Activated T-cell treated with anti-CD3 and anti-CD28 coated beads, Interleukin-2, amount 50 U/mL, for 72 hours (primary cell): ENCODE results near the gene DNM2. TPM values are rescaled to one million over a fixed set of nuclear protein-coding genes. Genes with fewer than 3 reads are reported as not detected.
"Not testable (repeated sequence)": the region's sequence is repeated elsewhere in the genome, so short reads cannot be mapped to it uniquely, and the experiment has no call there.

ENCODE experiments used
- ATAC-seq, 2 donors: fragments of 150-1000 bp; cut with Tn5 transposase; replicated peaks in 1 of 2; 2 replicates each; pipeline ENCODE4 v1.10.0; 2021; ENCODE audit warnings: moderate library complexity in 2 of 2, mild to moderate bottlenecking in 1 of 2
- DNase-seq, 2 donors: peaks; one replicate each; pipeline ENCODE4 v3.0.0; 2021 to 2022; ENCODE audit warnings: mixed read lengths in 1 of 2
- H3K27ac Mint-ChIP-seq: one replicate; pipeline ENCODE4 v1.8.0; 2022; ENCODE audit warnings: mild to moderate bottlenecking, moderate library complexity, mixed read lengths
- H3K27me3 Mint-ChIP-seq: one replicate; pipeline ENCODE4 v1.8.0; 2022; ENCODE audit warnings: low read depth, mixed read lengths
- H3K36me3 Mint-ChIP-seq, 2 donors: one replicate each; pipeline ENCODE4 v1.8.0; 2022; ENCODE audit warnings: mixed read lengths in 2 of 2, mild to moderate bottlenecking in 1 of 2; ENCODE audit not compliant: insufficient read depth in 2 of 2
- H3K4me1 Mint-ChIP-seq: one replicate; pipeline ENCODE4 v1.8.0; 2022; ENCODE audit warnings: low read depth, mixed read lengths
- H3K4me3 Mint-ChIP-seq, 2 donors: one replicate each; pipeline ENCODE4 v1.8.0; 2022; ENCODE audit warnings: mild to moderate bottlenecking in 2 of 2, mixed read lengths in 2 of 2, moderate library complexity in 2 of 2
- H3K9me3 Mint-ChIP-seq, 2 donors: one replicate each; pipeline ENCODE4 v1.8.0; 2022; ENCODE audit warnings: mixed read lengths in 2 of 2
- total RNA-seq, 2 donors: library from RNA; stranded (reverse); gene quantifications; one replicate each; pipeline ENCODE4 v1.2.3, GENCODE V29; 2022

Gene DNM2
- 100 to 1,000 TPM; 241 to 266 TPM for total RNA-seq

- peaks cover 4 to 5% of the 10 kb centered on the region in 2 donors for H3K36me3 Mint-ChIP-seq
These were observed at the start of gene DNM2 for GRCh38 chr19:10717356-10718204. Gene DNM2, plus strand, starts transcription at chr19:10718079. Its CDS starts 164 bp downstream, at chr19:10718243.

GRCh38 chr19:10669246-10669645, 48.6 kb upstream of the DNM2 start:
- Mint-ChIP-seq H3K9me3 (no peaks in the 10 kb centered on the region), H3K4me3 (no peak overlapping the region), H3K36me3 (peaks cover 2 to 17% of the 10 kb centered on the region in 2 donors), H3K4me1 (peaks cover 34% of the 10 kb centered on the region), H3K27ac (peak overlapping the region; percentile 47), H3K27me3 (no peaks in the 10 kb centered on the region)
- no peak for ATAC-seq
- DNase-seq = no peak

More at GRCh38 chr19:10717356-10718204, at the start of gene DNM2:
- Mint-ChIP-seq H3K9me3 (no peaks in the 10 kb centered on the region), H3K4me1 (peaks cover 28% of the 10 kb centered on the region), H3K4me3 (peak within 1 kb of the TSS; percentile 97 to 99), H3K27ac (peak within 1 kb of the TSS; percentile 92), H3K27me3 (no peaks in the 10 kb centered on the region)
- ATAC-seq (peak; percentile 90 to 91), DNase-seq (peak; percentile 99)

- Mint-ChIP-seq H3K4me1 (peaks cover 34% of the 10 kb centered on the region), H3K27me3 (no peaks in the 10 kb centered on the region), H3K4me3 (no peak overlapping the region), H3K27ac (peak overlapping the region; percentile 19), H3K36me3 (peaks cover 2 to 22% of the 10 kb centered on the region in 2 donors), H3K9me3 (no peaks in the 10 kb centered on the region)
- ATAC-seq = no peak
- DNase-seq = no peak
These were observed 47.7 kb upstream of the DNM2 start for GRCh38 chr19:10670182-10670581.

- Mint-ChIP-seq H3K4me3 (no peak overlapping the region), H3K9me3 (no peaks in the 10 kb centered on the region), H3K27me3 (no peaks in the 10 kb centered on the region), H3K27ac (peak overlapping the region; percentile 33), H3K36me3 (peaks cover 2 to 24% of the 10 kb centered on the region in 2 donors), H3K4me1 (peaks cover 31% of the 10 kb centered on the region)
- no peak for ATAC-seq
- no peak for DNase-seq
These were observed 46.7 kb upstream of the DNM2 start for GRCh38 chr19:10670876-10671804.

DNA sequence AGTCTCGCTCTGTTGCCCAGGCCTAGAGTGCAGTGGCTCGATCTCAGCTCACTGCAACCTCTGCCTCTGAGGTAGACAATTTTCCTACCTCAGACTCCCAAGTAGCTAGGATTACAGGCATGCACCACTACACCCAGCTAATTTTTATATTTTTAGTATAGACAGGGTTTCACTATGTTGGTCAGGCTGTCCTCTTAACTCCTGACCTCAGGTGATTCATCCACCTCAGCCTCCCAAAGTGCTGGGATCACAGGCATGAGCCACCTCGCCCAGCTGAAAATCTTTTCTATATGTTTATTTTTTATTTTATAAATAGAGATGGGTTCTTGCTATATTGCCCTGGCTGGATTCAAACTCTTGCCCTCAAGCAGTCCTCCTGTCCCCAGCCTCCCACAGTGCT, 46.0 kb upstream of the DNM2 start:
- not testable (repeated sequence) for H3K4me3 Mint-ChIP-seq, DNase-seq, H3K27me3 Mint-ChIP-seq, H3K9me3 Mint-ChIP-seq, H3K27ac Mint-ChIP-seq, ATAC-seq
- peaks cover 23% of the 10 kb centered on the region for H3K4me1 Mint-ChIP-seq
- peaks cover 3 to 29% of the 10 kb centered on the region in 2 donors for H3K36me3 Mint-ChIP-seq

GRCh38 chr19:10675214-10675613, 42.7 kb upstream of the DNM2 start:
- not testable (repeated sequence) for H3K4me1 Mint-ChIP-seq, H3K27ac Mint-ChIP-seq, DNase-seq

GRCh38 chr19:10677751-10678150, 40.1 kb upstream of the DNM2 start:
- H3K4me3 Mint-ChIP-seq = no peak overlapping the region
- no peaks in the 10 kb centered on the region for H3K27me3 Mint-ChIP-seq
- peaks cover 9 to 34% of the 10 kb centered on the region in 2 donors for H3K36me3 Mint-ChIP-seq
- no peaks in the 10 kb centered on the region for H3K9me3 Mint-ChIP-seq
- H3K4me1 Mint-ChIP-seq = no peaks in the 10 kb centered on the region
- H3K27ac Mint-ChIP-seq = no peak overlapping the region
- ATAC-seq (no peak), DNase-seq (no peak)

More at GRCh38 chr19:10675214-10675613, 42.7 kb upstream of the DNM2 start:
- H3K27me3 Mint-ChIP-seq, ATAC-seq, H3K9me3 Mint-ChIP-seq, H3K4me3 Mint-ChIP-seq: not testable (repeated sequence)
- peaks cover 7 to 33% of the 10 kb centered on the region in 2 donors for H3K36me3 Mint-ChIP-seq

GRCh38 chr19:10678813-10679212, 39.1 kb upstream of the DNM2 start:
- Mint-ChIP-seq H3K9me3 (no peaks in the 10 kb centered on the region), H3K36me3 (peaks cover 9 to 30% of the 10 kb centered on the region in 2 donors), H3K4me3 (no peak overlapping the region), H3K27ac (no peak overlapping the region), H3K4me1 (no peaks in the 10 kb centered on the region), H3K27me3 (no peaks in the 10 kb centered on the region)
- DNase-seq (no peak), ATAC-seq (no peak)

DNA sequence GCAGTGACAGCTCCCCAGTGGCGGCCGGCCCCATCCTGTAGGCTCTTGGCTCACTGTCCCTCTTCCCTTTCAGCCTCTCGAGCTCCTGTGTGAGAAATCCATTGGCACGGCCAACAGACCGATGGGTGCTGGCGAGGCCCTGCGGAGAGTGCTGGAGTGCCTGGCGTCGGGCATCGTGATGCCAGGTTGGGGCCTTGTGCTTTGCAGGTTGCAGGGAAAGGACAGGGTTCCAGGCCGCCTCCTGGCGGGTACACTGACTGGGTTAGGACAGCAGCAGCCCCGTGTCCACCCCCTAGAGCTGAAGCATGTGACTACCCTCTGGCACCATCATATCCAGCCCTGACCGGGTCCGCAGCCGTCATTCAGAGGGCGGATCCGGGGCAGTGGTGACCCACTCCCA, 38.1 kb upstream of the DNM2 start:
- no peak overlapping the region for H3K4me3 Mint-ChIP-seq
- H3K27me3 Mint-ChIP-seq = no peaks in the 10 kb centered on the region
- ATAC-seq (no peak), DNase-seq (no peak)
- H3K4me1 Mint-ChIP-seq = no peaks in the 10 kb centered on the region
- no peaks in the 10 kb centered on the region for H3K9me3 Mint-ChIP-seq
- H3K27ac Mint-ChIP-seq = no peak overlapping the region
- H3K36me3 Mint-ChIP-seq = peaks cover 13 to 31% of the 10 kb centered on the region in 2 donors

GRCh38 chr19:10680545-10681135, 37.2 kb upstream of the DNM2 start:
- Mint-ChIP-seq H3K9me3 (no peaks in the 10 kb centered on the region), H3K27ac (no peak overlapping the region), H3K36me3 (peaks cover 13 to 31% of the 10 kb centered on the region in 2 donors), H3K27me3 (no peaks in the 10 kb centered on the region), H3K4me3 (no peak overlapping the region), H3K4me1 (no peaks in the 10 kb centered on the region)
- no peak for DNase-seq
- no peak for ATAC-seq

- Mint-ChIP-seq H3K27ac (no peak overlapping the region), H3K4me1 (no peaks in the 10 kb centered on the region), H3K9me3 (no peaks in the 10 kb centered on the region), H3K36me3 (peaks cover 13 to 26% of the 10 kb centered on the region in 2 donors), H3K4me3 (no peak overlapping the region), H3K27me3 (no peaks in the 10 kb centered on the region)
- ATAC-seq (no peak), DNase-seq (no peak)
These were observed 36.2 kb upstream of the DNM2 start for GRCh38 chr19:10681658-10682057.

GRCh38 chr19:10682397-10683063, 35.3 kb upstream of the DNM2 start:
- no peak for DNase-seq
- ATAC-seq = no peak
- Mint-ChIP-seq H3K9me3 (no peaks in the 10 kb centered on the region), H3K4me3 (no peak overlapping the region), H3K4me1 (no peaks in the 10 kb centered on the region), H3K27ac (no peak overlapping the region), H3K36me3 (peaks cover 11 to 21% of the 10 kb centered on the region in 2 donors), H3K27me3 (no peaks in the 10 kb centered on the region)
